A673 (cell line): ENCODE measurements around the gene HMGCS2. TPM values are rescaled to one million over a fixed set of nuclear protein-coding genes. Genes with fewer than 3 reads are reported as not detected.

Source experiments
- BruUV-seq: library from RNA; stranded (reverse); fragments of 400-500 nt; replicated peaks from 2 replicates; lab custom pipeline; 2021; lab: Mats Ljungman, UMichigan
- CTCF ChIA-PET: fragments of 300-600 bp; sonication (Branson Sonifier 250); formaldehyde crosslinking; loops from one replicate; lab custom pipeline; 2022; ENCODE audit warnings: antibody characterized with exemption; lab: Charles Lee
- POLR2A ChIA-PET: fragments of 300-600 bp; sonication (Branson Sonifier 250); formaldehyde crosslinking; loops from one replicate; lab custom pipeline; 2022; ENCODE audit warnings: antibody characterized with exemption; ENCODE audit not compliant: low non-redundant PET; lab: Charles Lee
- DNase-seq: peaks from one replicate; pipeline ENCODE4 v3.0.0-alpha.2; 2015; ENCODE audit warnings: low spot score
- H3K27ac ChIP-seq: fragments of 200-600 bp; sonication (generic); 2 replicates; pipeline ENCODE4 v1.5.1; 2016; ENCODE audit warnings: mixed run types, low read depth, mild to moderate bottlenecking, mixed read lengths, antibody characterized with exemption, low read length; ENCODE audit not compliant: poor library complexity, severe bottlenecking
- H3K27me3 ChIP-seq: fragments of 200-600 bp; sonication (generic); replicated peaks from 2 replicates; pipeline ENCODE4 v1.6.1; 2017; ENCODE audit warnings: mixed run types, low read depth, mild to moderate bottlenecking, mixed read lengths, antibody characterized with exemption, low read length; ENCODE audit not compliant: insufficient read depth, poor library complexity
- H3K36me3 ChIP-seq: fragments of 200-600 bp; sonication (generic); 2 replicates; pipeline ENCODE4 v1.6.1; 2016; ENCODE audit warnings: mixed run types, mild to moderate bottlenecking, mixed read lengths, antibody characterized with exemption, low read length; ENCODE audit not compliant: insufficient read depth, poor library complexity, severe bottlenecking
- H3K4me1 ChIP-seq: fragments of 200-600 bp; sonication (generic); 2 replicates; pipeline ENCODE4 v1.6.1; 2017; ENCODE audit warnings: mixed run types, mild to moderate bottlenecking, mixed read lengths, antibody characterized with exemption, low read length; ENCODE audit not compliant: insufficient read depth, poor library complexity, severe bottlenecking
- H3K4me3 ChIP-seq: fragments of 200-600 bp; sonication (generic); 2 replicates; pipeline ENCODE4 v1.5.1; 2016; ENCODE audit warnings: low read depth, mixed run types, mild to moderate bottlenecking, mixed read lengths, low read length; ENCODE audit not compliant: poor library complexity, severe bottlenecking
- H3K9me3 ChIP-seq: fragments of 200-600 bp; sonication (generic); 2 replicates; pipeline ENCODE4 v1.6.1; 2016; ENCODE audit warnings: mixed run types, low read depth, mild to moderate bottlenecking, mixed read lengths, antibody characterized with exemption, low read length; ENCODE audit not compliant: poor library complexity, severe bottlenecking
- CTCF ChIP-seq: fragments of 300-800, 200-600 bp; sonication (generic); conservative IDR thresholded peaks from 2 replicates; pipeline ENCODE4 v1.5.1; 2017; ENCODE audit warnings: low read depth, mild to moderate bottlenecking, antibody characterized with exemption, low read length, moderate library complexity, mixed read lengths
- EZH2 ChIP-seq: fragments of 200-600 bp; sonication (generic); IDR thresholded peaks from 2 replicates; pipeline ENCODE4 v1.6.1; 2017; ENCODE audit warnings: borderline replicate concordance, low read depth, mild to moderate bottlenecking, mixed read lengths, antibody characterized with exemption, low read length; ENCODE audit not compliant: poor library complexity, severe bottlenecking
- intact Hi-C: fragments of 100-400 bp; cut with micrococcal nuclease; formaldehyde crosslinking; loops from one replicate; pipeline ENCODE4 v1.10.0; 2022; ENCODE audit not compliant: unreplicated experiment
- total RNA-seq: library from RNA; stranded (reverse); gene quantifications from 2 replicates; pipeline ENCODE4 v1.2.3, GENCODE V29; 2021

The HMGCS2 gene
- total RNA-seq, 1 experiment from 2014 or later: not detected

- intact Hi-C loops: loop anchor here (5.0 kb wide), 2 partner anchors 63 to 128 kb away; no protein-coding TSS in a partner anchor
- BruUV-seq: no TSS peak
- CTCF ChIA-PET: interaction anchor here (0.8 kb wide), 1 partner anchor 133 kb away, joined by 4 read pairs; no protein-coding TSS in a partner anchor
- peaks cover 49% of the 10 kb centered on the region for H3K36me3 ChIP-seq
- H3K4me1 ChIP-seq: no peaks in the 10 kb centered on the region
- no peaks in the 10 kb centered on the region for H3K27me3 ChIP-seq
- POLR2A ChIA-PET: interaction anchor here (0.6 kb wide), 1 partner anchor 20 kb away, joined by 18 read pairs; no protein-coding TSS in a partner anchor
- no peak for DNase-seq
- H3K4me3 ChIP-seq: no peak overlapping the region
- no peak overlapping the region for H3K27ac ChIP-seq
- no peaks in the 10 kb centered on the region for H3K9me3 ChIP-seq
- TF ChIP-seq EZH2 (no peak), CTCF (no peak)
These were observed 24.1 kb downstream of the HMGCS2 start for GRCh38 chr1:119744598-119744942.

GRCh38 chr1:119743776-119744597, 24.7 kb downstream of the HMGCS2 start:
- POLR2A ChIA-PET: interaction anchor here (0.5 to 0.6 kb wide), 3 partner anchors 19 to 57 kb away, joined by 3 to 18 read pairs (median 5); no protein-coding TSS in a partner anchor
- intact Hi-C loops: loop anchor here (5.0 kb wide), 2 partner anchors 63 to 128 kb away; no protein-coding TSS in a partner anchor
- H3K27me3 ChIP-seq: no peaks in the 10 kb centered on the region
- CTCF ChIA-PET: interaction anchor here (0.6 to 1.4 kb wide), 2 partner anchors 10 to 23 kb away, joined by 3 read pairs; no protein-coding TSS in a partner anchor
- peak; percentile 87 for DNase-seq
- peak; percentile 88 for TF ChIP-seq CTCF
- TF ChIP-seq EZH2: no peak
- no TSS peak for BruUV-seq
- H3K4me3 ChIP-seq: no peak overlapping the region
- H3K27ac ChIP-seq: no peak overlapping the region
- H3K4me1 ChIP-seq: no peaks in the 10 kb centered on the region
- peaks cover 55% of the 10 kb centered on the region for H3K36me3 ChIP-seq
- H3K9me3 ChIP-seq: no peaks in the 10 kb centered on the region

DNA sequence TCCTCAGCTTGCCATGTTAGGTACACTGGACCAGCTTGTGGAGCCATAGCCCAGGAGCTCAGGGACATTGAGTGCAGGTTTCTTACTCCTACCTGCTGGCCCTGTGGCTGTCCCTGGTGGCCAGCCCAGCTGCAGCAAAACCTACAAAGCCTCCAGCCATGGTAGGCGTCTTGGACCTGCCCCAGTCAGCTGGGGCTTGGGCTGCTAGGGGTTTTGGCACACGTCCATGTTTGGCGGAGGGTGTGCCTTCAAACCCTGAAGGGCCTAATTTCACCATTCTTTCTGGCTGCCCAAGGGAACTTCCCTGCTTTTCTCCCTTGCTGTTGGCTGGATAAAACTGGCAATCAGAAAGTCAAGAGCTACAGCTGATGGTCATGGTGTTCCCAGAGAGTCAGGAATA, 25.4 kb downstream of the HMGCS2 start:
- no TSS peak for BruUV-seq
- Histone ChIP-seq H3K36me3 (peaks cover 62% of the 10 kb centered on the region), H3K9me3 (no peaks in the 10 kb centered on the region), H3K27ac (no peak overlapping the region), H3K4me1 (no peaks in the 10 kb centered on the region), H3K27me3 (no peaks in the 10 kb centered on the region), H3K4me3 (no peak overlapping the region)
- peak; percentile 17 for DNase-seq
- CTCF ChIA-PET: interaction anchor here (0.6 to 1.4 kb wide), 2 partner anchors 11 to 23 kb away, joined by 3 read pairs; no protein-coding TSS in a partner anchor
- intact Hi-C loops: loop anchor here (5.0 kb wide), 2 partner anchors 64 to 129 kb away; no protein-coding TSS in a partner anchor
- POLR2A ChIA-PET: interaction anchor here (0.5 kb wide), 1 partner anchor 31 kb away, joined by 5 read pairs; no protein-coding TSS in a partner anchor
- TF ChIP-seq EZH2 (no peak), CTCF (no peak)
